Inflammatory macrophage treated with lipopolysaccharide for 1 hour (primary cell): ENCODE measurements around the gene TFB2M.
A peak's percentile ranks its signal among the peaks of the same experiment; 100 is the strongest.
"Not testable (repeated sequence)": the region's sequence is repeated elsewhere in the genome, so short reads cannot be mapped to it uniquely, and the experiment has no call there.

Experiments
- DNase-seq, 2 donors: peaks; one replicate each; pipeline ENCODE4 v3.0.0-alpha.2; 2020 to 2022

TFB2M gene, protein sequence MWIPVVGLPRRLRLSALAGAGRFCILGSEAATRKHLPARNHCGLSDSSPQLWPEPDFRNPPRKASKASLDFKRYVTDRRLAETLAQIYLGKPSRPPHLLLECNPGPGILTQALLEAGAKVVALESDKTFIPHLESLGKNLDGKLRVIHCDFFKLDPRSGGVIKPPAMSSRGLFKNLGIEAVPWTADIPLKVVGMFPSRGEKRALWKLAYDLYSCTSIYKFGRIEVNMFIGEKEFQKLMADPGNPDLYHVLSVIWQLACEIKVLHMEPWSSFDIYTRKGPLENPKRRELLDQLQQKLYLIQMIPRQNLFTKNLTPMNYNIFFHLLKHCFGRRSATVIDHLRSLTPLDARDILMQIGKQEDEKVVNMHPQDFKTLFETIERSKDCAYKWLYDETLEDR

DNA sequence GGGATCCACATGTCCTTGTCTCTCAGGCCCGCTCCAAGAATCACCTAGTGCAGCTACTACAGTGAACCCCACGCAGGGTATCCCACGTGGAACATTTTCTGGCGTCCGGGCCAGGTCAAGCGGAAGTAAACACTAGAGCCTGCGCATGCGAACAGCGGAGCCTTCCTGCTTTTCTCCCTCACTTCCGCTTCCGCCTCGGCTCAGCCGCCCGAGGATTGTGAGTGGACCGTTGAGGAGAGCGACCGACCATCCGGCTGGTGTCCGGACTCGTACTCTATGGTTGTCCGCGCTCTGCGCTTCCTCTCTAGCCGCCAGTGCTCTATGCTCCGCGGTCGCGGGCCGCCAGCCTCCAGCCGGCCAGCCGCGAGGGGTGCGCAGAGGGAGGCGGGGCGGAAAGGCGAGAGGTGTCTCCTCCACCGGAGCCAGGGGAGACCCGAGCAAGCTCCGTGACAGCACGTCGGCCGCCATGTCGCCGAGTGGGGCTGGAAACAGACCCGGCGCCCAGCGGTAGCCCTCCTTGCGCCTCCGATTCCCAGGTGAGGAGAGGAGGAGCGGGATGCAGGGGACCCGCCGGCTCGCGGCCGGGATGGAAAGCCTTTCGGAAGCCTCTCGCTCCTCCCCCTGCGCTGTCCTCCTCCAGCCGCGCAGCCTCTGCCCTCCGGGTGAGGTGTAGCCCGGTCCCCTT lies at the start of gene TFB2M, which contains the start of gene CNST:
TFB2M (minus strand) TSS at position 134 of the 685 bp plus-strand sequence; CDS start at position 11, 123 bp downstream.
CNST (plus strand) TSS at position 329 of the 685 bp plus-strand sequence. CDS start 25,107 bp downstream, outside the sequence.
- peak; percentile 99 for DNase-seq

DNA sequence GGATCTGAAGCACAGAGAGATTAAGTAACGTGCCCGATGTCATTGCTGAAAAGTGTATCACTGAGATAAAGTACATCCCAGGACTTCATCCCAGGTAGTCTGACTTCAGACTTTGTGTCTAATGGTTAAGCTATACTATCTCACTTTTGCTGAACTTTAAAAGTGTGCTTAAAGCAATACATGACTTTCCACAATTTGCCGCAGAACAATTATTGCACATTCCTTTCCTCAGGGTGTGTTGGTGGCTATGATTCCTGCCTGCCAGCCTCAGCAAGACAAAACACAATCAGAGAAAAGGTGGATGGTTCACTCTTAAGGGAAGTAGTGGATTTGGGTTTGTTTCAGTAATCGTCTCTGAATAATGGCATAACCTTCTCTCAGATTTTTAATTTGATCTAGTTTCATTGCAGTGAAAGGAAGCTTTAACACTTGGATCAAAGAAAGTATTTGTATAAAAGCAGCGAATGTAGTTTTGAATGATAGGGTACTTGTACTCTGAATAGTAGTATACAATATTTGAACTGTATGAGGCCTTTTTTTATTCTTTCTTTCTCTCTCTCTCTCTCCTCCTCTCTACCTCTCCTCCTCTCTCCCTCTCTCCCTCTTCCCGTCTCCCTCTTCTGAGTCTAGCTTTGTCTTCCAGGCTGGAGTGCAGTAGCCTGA lies 47.2 kb upstream of the TFB2M start:
- no peak for DNase-seq

DNA sequence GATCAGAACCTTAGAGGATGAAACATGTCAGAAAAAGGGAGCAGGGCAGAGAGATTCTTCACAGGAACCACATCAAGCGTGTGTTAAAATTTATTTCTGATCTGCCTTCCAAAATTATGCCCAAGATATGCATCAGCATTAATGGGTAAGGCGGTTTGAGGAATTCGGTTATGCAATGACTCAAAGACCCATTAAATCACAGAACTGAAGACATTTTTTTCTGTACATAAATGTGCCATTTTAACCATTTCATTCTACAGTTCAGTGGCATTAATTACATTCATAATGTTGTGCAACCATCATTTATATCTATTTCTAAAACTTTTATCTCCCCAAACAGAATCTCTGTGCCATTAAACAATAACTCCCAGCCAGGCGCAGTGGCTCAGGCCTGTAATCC lies 43.6 kb upstream of the TFB2M start:
- no peak for DNase-seq

DNA sequence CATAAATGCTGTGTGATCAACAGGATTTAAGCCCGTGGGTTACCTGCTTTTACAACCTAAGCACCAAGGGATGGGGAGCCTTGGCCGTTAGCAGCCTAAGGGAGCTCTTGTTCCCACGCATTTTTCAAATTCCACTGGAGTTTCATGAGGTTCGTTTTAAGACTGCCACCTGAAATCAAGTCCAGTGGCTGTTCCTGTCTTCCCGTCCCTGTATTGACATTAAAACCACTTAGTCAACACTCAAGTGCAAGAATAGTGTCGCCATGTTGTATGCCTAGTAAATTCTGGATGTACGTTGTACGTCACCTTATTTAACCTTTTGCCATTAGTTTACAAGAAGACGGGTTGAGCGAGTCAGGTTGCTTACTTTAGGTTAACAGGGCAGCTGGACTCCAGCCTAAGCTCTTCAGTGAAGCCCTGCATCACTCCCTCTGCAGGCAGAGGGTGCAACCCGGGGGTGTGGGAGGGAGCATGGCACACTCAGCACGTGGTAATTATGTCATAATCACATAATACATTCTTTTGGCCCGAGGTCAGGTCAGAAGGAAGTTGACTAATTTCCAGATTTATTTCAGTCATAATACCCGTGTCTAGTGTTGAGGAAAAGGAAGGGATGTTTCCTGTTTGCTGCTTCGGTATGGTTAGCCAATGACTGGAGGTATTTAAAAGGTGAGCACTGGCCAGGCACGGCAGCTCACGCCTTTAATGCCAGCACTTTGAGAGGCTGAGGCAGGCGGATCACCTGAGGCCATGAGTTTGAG lies 42.7 kb upstream of the TFB2M start:
- DNase-seq, result peak; percentile 86 to 91

DNA sequence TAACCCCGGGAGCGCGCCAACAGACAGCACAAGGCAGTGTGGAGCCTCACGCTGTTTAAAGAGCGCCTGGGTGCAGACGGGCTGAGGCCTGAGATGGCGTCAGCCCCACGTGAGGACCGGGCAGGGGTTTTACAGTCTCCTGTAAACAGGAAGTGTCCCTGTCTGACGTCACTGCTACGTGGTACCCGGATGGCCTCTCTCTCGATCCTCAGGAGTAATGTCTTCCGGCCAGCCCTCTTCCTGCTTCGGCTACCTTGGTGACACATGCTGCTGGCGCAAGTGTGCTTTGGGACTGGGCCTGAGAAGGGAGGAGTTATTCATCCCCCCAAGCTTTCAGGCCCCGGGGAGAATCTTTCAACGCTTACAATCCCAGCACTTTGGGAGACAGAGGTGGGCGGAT lies 41.4 kb upstream of the TFB2M start:
- no peak for DNase-seq

DNA sequence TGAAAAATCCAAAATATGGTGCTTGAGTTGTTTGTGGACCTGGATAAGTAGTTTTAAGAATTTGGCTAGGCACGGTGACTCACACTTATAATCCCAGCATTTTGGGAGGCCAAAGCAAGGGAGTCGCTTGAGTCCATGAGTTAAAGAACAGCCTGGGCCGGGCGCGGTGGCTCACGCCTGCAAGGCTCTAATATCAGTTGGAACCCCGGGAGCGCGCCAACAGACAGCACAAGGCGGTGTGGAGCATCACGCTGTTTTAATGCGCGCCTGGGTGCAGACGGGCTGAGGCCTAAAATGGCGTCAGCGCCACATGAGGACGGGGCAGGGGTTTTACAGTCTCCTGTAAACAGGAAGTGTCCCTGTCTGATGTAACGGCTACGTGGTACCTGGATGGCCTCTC lies 39.2 kb upstream of the TFB2M start:
- DNase-seq, result not testable (repeated sequence)

DNA sequence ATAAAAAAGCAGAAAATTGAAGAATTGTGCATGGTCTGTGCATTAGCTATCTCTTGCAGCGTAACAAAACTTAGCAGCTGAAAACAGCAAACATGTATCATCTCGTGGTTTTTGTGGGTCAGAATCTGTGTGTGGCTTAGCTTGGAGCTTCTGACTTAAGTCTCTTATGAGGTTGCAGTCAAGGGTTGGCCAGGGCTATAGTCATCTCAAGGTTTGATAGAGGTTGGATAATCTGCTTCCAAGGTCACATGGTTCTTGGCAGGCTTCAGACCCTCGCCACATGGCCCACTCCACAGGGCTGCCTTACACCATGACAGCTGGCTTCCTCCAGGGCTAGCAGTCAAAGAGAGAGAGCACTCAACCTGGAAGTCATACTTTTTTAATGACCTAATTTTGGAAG lies 36.1 kb upstream of the TFB2M start:
- no peak for DNase-seq

DNA sequence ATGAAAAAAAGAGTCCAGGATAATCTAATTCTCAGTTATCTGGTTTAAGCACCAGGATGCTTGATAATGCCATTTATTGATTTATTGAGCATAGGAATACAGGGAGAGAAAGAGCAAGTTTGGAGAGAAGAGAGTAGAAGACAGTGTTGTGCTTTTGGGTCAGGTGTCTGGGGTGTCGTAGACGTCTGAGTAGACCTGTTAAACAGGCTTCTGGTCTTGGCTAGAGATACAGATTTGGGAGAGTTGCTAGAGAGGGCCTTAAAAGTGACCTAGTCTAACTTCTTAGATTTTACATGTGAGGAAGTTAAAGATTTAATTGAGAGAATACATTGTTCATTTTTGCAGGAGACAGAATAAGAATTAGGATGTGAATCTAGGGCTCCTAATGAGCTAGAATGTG lies 34.5 kb upstream of the TFB2M start:
- no peak for DNase-seq

DNA sequence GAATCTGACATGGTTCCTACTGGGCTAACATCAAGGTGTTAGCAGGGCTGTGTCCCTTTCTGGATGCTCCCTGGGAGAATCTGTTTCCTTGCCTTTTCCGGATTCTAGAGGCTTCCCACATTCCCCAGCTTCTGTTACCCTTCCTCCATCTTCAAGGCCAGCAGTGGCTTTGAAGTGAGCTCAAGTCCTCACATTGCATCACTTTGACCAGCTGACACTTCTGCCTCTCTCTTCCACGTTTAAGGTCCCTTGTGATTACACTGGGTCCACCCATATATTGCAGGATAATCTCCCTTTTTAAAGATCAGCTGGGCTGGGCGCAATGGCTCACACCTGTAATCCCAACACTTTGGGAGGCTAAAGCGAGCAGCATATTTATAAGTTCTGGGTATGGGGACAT lies 33.3 kb upstream of the TFB2M start:
- peak; percentile 22 to 34 for DNase-seq

DNA sequence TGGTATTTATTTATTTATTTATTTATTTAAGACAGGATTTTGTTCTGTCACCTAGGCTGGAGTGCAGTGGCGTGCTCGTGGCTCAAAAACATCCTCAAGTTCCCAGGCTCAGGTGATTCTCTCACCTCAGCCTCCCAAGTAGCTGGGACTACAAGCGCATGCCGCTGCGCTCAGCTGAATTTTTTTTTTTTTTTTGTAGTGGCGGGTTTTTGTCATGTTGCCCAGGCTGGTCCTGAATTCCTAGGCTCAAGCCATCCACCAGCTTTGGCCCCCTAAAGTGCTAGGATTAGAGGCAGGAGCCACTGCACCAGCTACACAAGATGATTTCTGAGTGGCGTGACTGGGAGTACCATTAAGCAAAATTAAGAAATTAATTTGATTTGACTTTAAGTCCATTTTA lies 31.9 kb upstream of the TFB2M start:
- no peak for DNase-seq

DNA sequence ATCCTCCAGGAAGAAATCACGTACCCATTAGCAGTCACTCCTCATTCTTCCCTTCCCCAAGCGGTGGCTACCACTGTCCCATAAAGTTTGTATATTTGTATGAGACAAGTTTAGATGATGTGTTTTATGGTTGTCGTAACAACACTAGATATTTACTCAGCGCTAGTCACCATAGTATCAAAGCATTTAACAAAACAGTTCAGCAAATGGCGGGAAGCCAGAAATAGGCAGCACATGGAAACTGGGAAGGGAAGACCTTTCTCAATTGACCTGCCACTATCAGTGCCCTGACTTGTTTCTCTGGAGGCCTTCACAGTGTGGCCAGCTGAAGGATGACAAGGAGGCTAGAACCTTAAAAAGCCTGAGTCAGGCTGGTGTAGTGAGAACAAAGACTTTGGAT lies 31.3 kb upstream of the TFB2M start:
- no peak for DNase-seq

DNA sequence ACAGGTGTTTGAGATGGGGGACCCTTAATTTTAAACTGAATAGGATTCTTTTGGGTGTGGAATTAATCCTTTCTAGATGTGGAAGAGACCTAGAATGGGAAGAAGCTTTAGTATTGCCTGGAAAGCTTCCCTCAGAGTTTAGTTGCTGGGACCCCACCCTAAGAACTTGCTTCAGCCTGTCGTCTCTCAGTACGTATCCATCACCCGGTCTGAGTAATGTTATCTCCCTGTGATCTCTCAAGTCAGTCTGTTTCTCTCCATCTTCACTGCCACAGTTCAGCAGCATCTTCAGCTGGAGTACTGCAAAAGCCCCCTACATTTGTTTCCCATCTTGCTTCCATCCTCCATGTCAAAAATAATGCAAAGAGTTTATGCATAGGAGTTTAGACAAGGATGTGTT lies 29.1 kb upstream of the TFB2M start:
- no peak for DNase-seq

DNA sequence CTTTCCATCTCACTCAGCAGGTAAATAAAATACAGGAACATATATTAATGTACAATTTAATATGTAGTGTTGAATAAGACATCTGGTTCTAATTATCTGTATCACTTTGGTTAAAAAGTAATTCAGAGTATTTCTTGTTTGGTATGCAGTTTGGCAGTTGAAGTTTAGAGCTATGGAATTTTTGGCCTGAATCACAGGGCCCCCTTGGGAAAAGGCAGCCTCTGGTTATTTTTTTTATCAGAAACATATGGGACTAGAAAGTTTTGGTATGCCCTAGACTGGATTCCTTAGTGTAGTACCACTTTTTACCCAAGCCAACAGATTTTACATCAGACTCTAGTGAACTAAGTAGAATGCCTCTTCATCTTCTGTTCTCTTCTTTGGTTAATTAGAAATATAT lies 26.6 kb upstream of the TFB2M start:
- DNase-seq, result no peak

DNA sequence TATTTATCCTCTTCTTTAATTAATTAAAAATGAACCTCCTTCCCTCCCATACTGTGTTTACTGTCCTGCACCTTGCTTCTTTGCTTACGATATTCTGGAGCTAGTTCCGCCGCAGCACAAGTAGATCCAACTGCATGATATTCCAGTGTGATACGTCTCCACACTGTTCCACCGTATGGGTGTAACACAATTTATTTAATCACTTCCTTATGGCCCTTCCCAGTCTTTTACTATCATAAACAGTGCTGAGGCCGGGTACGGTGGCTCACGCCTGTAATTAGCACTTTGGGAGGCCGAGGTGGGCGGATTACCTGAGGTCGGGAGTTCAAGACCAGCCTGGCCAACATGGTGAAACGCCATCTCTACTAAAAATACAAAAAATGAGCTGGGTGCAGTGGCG lies 25.9 kb upstream of the TFB2M start:
- no peak for DNase-seq

DNA sequence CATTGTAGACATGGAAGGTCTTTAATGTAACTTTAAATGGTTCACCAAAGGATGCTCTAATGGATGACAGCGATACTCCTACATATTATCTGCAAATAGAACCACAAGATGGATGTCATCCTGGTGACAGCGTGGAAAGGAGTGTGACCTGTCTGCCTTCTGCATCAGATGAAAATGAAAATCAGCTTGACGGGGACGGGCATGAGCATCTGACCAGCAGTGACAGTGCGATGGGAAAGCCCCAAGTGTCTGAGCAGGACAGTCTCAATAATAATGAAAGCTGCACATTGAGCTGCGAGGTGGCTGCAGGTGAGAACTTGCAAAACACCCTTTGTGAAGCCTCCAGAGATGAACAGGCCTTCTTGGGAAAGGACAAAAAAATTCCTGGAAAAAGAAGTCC lies 25.4 kb upstream of the TFB2M start:
- no peak for DNase-seq

DNA sequence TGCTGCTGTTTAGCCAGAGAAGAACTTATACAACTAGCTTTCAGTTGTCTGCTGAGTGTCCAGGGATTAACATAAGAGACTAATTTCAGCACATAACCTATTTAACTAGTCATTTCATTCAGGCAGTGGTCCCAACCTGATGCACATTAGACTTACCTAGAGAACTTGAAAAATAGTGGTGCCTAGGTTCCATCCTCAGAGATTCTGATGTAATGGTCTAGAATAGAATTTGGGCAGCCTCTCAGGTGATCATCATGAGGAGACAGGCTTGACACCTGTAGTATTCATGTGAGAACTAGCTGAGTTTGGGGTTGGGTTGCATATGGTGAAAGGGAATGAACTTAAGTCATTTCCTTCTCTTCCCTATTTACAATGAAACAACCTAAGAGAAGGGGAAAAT lies 25.0 kb upstream of the TFB2M start:
- no peak for DNase-seq

DNA sequence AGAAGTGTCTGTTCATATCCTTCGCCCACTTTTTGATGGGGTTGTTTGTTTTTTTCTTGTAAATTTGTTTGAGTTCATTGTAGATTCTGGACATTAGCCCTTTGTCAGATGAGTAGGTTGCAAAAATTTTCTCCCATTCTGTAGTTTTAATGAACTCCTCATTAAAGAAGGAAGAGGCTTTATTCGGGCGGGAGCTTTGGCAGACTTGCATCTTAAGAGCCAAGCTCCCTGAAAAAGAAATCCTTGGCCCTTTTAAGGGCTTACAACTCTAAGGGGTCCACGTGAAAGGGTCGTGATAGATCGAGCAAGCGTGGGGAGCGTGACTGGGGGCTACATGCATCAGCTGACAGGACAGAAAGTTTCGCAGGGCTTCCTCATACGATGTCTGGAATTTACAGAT lies 23.9 kb upstream of the TFB2M start:
- not testable (repeated sequence) for DNase-seq

DNA sequence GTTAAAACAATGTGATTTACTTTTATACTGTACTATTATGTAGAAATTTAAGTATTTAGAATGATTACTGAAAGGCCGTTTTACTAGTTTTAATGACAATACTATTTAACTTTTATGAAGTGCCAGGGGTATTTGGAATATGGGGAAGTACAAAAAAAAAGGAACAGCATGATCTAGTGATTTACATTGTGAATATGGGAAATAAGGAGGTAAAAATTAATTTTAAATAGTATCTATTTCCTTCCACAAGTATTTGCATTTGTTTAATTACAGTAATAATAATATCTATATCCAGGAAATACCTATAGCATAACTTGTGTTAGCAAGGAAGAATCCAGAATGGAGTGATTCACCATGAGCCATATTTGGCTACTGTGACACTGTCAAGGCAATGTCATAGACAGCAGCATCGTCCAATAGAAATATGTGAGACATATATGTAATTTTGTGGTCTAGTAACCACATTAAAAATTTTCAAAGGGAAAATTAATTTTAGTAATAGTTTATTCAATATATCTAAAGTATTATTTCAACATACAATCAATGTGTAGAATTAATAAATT lies 22.2 kb upstream of the TFB2M start:
- DNase-seq, result peak; percentile 34 to 56

DNA sequence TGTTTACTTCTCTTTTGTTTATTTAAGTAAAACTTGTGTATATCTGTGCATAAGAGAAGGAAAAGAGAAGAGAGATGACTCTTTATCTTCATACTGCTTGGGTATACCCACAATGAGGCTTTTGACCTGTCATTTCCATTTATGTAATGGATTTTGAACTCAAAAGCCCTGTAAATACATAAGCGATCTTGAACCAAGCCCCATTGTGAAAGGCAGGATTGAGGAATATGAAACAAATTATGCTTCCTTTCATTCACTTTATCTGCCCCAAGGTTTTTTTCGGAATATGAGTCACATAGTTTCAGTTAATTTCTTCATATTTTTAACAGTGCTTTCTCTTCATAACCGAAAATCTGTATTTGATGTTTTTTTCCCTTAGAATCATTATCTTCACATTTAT lies 21.5 kb upstream of the TFB2M start:
- peak; percentile 76 to 85 for DNase-seq

DNA sequence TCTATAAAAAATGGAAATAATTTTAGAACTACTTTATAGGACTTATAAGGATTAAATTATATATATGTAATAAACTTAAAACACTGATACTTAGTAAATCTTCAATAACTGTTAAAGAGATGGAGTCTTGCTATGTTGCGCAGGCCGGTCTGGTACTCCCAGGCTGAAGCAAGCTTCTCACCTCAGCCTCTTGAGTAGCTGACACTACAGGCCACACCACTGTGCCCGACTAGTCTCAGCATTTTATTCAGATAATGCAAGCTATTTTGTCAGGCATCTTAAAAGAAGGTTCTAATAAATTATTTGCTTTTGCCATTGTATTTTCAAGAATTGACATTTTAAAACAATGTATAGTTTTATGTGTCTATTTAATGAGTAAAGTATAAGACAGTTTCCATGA lies 21.0 kb upstream of the TFB2M start:
- no peak for DNase-seq

DNA sequence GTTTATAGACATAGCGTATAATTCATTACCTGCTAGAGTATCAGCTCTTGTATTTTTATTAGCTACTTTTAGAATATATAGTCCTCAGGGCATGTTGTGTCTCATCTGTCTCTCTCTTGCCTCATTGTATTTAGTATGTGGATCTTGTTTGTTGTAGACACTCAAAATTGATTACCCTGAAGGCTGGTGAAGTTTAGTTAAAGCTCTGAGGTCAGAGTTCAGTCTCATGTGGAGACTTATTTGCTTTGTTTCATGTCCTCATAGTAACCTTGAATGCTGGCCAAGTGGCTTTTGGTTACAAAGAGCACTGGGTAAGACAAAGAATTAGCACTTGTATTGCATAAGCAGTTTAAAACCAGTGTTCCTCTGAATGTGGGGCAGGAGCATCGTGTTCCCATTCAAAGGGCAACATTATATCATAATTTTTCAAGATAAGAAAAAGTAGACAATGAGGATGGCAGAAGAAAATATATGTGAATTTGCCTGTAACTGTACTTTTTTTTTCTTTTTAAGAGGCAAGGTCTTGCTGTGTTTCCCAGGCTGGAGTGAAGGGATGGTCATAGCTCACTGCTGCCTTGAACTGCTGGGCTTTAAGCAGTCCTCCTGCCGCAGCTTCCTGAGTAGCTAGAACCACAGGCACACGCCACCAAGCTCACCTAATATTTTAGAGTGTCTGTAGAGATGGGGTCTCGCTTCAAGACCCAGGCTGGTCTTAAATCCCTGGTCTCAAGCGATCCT lies 17.6 kb upstream of the TFB2M start:
- no peak for DNase-seq

DNA sequence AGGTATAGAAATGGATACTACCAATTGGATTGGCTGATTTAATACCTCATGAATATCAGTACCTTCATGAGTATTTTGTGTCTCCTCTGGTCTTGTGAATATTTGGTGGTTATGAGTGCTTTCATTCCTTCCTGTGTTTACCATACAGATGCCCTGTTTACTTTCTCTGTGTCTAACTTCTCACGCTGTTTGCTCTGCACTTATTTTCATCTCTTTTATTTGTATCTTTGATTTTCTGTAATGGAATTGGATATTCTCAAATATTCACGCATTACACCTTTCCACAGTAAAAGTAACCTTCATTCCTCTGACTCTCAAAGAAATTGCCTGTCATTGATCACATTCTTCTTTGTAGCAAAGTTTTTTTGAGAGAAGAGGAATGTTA lies 17.0 kb upstream of the TFB2M start:
- DNase-seq, result no peak
